Fibroblast of upper back skin (primary cell): ENCODE data around the gene STK16.
A peak's percentile ranks its signal among the peaks of the same experiment; 100 is the strongest.

ENCODE experiments used
- DNase-seq: peaks from one replicate; pipeline ENCODE4 v3.0.0-alpha.2; 2013

The STK16 gene

GRCh38 chr2:219290381-219291171, 45.3 kb downstream of the STK16 start:
- no peak for DNase-seq

GRCh38 chr2:219291394-219291793, 46.1 kb downstream of the STK16 start:
- DNase-seq, result no peak

GRCh38 chr2:219291910-219292490, 46.7 kb downstream of the STK16 start:
- DNase-seq, result no peak

- DNase-seq, result no peak
These were observed 47.3 kb downstream of the STK16 start for GRCh38 chr2:219292616-219293015.

GRCh38 chr2:219293736-219294231, 48.5 kb downstream of the STK16 start:
- DNase-seq, result no peak

GRCh38 chr2:219294356-219295351, 49.4 kb downstream of the STK16 start:
- peak; percentile 69 for DNase-seq

- DNase-seq, result no peak
These were observed 50.9 kb downstream of the STK16 start for GRCh38 chr2:219296142-219296541.

- DNase-seq, result no peak
These were observed 51.5 kb downstream of the STK16 start for GRCh38 chr2:219296631-219297391.

GRCh38 chr2:219297766-219298456, 52.6 kb downstream of the STK16 start:
- DNase-seq, result no peak

GRCh38 chr2:219298759-219299371, 53.6 kb downstream of the STK16 start:
- DNase-seq, result peak; percentile 74

GRCh38 chr2:219299372-219299760, 54.1 kb downstream of the STK16 start:
- no peak for DNase-seq
